ENCODE data around the gene GSTM5.
"Not testable (repeated sequence)": the region's sequence is repeated elsewhere in the genome, so short reads cannot be mapped to it uniquely, and the experiment has no call there.

GSTM5 gene

GRCh38 chr1:109711593-109712320, at the start of gene GSTM5:
TSS of gene GSTM5 (plus strand) at chr1:109712251. CDS start at chr1:109712313, 62 bp downstream.
- H3K36me3 ChIP-seq (ENCODE audit: control insufficient read depth, insufficient read depth, low read length); H3K9ac ChIP-seq (ENCODE audit: low read depth, low read length); H3K9me3 ChIP-seq (ENCODE audit: control insufficient read depth, insufficient read depth, low read length); H3K27me3 ChIP-seq (ENCODE audit: control insufficient read depth, insufficient read depth, low read length); H3K4me1 ChIP-seq (ENCODE audit: control insufficient read depth, insufficient read depth, low read length): not testable (repeated sequence)
- H3K4me3 ChIP-seq (ENCODE audit: low read depth, low read length), result peak within 1 kb of the TSS; percentile 26

- Histone ChIP-seq H3K4me3 (ENCODE audit: low read depth, low read length) (no peak overlapping the region), H3K36me3 (ENCODE audit: control insufficient read depth, insufficient read depth, low read length) (no peaks in the 10 kb centered on the region), H3K9ac (ENCODE audit: low read depth, low read length) (no peak overlapping the region), H3K9me3 (ENCODE audit: control insufficient read depth, insufficient read depth, low read length) (no peaks in the 10 kb centered on the region), H3K27me3 (ENCODE audit: control insufficient read depth, insufficient read depth, low read length) (no peaks in the 10 kb centered on the region), H3K4me1 (ENCODE audit: control insufficient read depth, insufficient read depth, low read length) (no peaks in the 10 kb centered on the region)
These were observed 47.4 kb upstream of the GSTM5 start for GRCh38 chr1:109664671-109665070.

GRCh38 chr1:109667452-109668122, 44.5 kb upstream of the GSTM5 start, which contains the start of gene GSTM2:
TSS of gene GSTM2 (plus strand) at chr1:109668057. CDS start at chr1:109668116, 59 bp downstream.
- H3K36me3 ChIP-seq (ENCODE audit: control insufficient read depth, insufficient read depth, low read length), result no peaks in the 10 kb centered on the region
- no peaks in the 10 kb centered on the region for H3K27me3 ChIP-seq (ENCODE audit: control insufficient read depth, insufficient read depth, low read length)
- peak within 1 kb of the TSS; percentile 43 for H3K4me3 ChIP-seq (ENCODE audit: low read depth, low read length)
- H3K4me1 ChIP-seq (ENCODE audit: control insufficient read depth, insufficient read depth, low read length), result no peaks in the 10 kb centered on the region
- H3K9ac ChIP-seq (ENCODE audit: low read depth, low read length), result no peak within 1 kb of the TSS
- no peaks in the 10 kb centered on the region for H3K9me3 ChIP-seq (ENCODE audit: control insufficient read depth, insufficient read depth, low read length)

- Histone ChIP-seq H3K27me3 (ENCODE audit: control insufficient read depth, insufficient read depth, low read length) (no peaks in the 10 kb centered on the region), H3K36me3 (ENCODE audit: control insufficient read depth, insufficient read depth, low read length) (no peaks in the 10 kb centered on the region), H3K9me3 (ENCODE audit: control insufficient read depth, insufficient read depth, low read length) (no peaks in the 10 kb centered on the region), H3K9ac (ENCODE audit: low read depth, low read length) (no peak overlapping the region), H3K4me3 (ENCODE audit: low read depth, low read length) (peak overlapping the region; percentile 43), H3K4me1 (ENCODE audit: control insufficient read depth, insufficient read depth, low read length) (no peaks in the 10 kb centered on the region)
These were observed 43.8 kb upstream of the GSTM5 start for GRCh38 chr1:109668123-109668775.

GRCh38 chr1:109669246-109669948, 42.7 kb upstream of the GSTM5 start:
- Histone ChIP-seq H3K4me3 (ENCODE audit: low read depth, low read length) (no peak overlapping the region), H3K36me3 (ENCODE audit: control insufficient read depth, insufficient read depth, low read length) (no peaks in the 10 kb centered on the region), H3K9ac (ENCODE audit: low read depth, low read length) (no peak overlapping the region), H3K27me3 (ENCODE audit: control insufficient read depth, insufficient read depth, low read length) (no peaks in the 10 kb centered on the region), H3K4me1 (ENCODE audit: control insufficient read depth, insufficient read depth, low read length) (no peaks in the 10 kb centered on the region), H3K9me3 (ENCODE audit: control insufficient read depth, insufficient read depth, low read length) (no peaks in the 10 kb centered on the region)

- not testable (repeated sequence) for H3K4me3 ChIP-seq (ENCODE audit: low read depth, low read length); H3K9ac ChIP-seq (ENCODE audit: low read depth, low read length); H3K4me1 ChIP-seq (ENCODE audit: control insufficient read depth, insufficient read depth, low read length); H3K36me3 ChIP-seq (ENCODE audit: control insufficient read depth, insufficient read depth, low read length); H3K27me3 ChIP-seq (ENCODE audit: control insufficient read depth, insufficient read depth, low read length); H3K9me3 ChIP-seq (ENCODE audit: control insufficient read depth, insufficient read depth, low read length)
These were observed 42.1 kb upstream of the GSTM5 start for GRCh38 chr1:109669949-109670302.

GRCh38 chr1:109671067-109671466, 41.0 kb upstream of the GSTM5 start:
- no peak overlapping the region for H3K4me3 ChIP-seq (ENCODE audit: low read depth, low read length)
- H3K36me3 ChIP-seq (ENCODE audit: control insufficient read depth, insufficient read depth, low read length), result no peaks in the 10 kb centered on the region
- H3K4me1 ChIP-seq (ENCODE audit: control insufficient read depth, insufficient read depth, low read length), result no peaks in the 10 kb centered on the region
- no peak overlapping the region for H3K9ac ChIP-seq (ENCODE audit: low read depth, low read length)
- no peaks in the 10 kb centered on the region for H3K27me3 ChIP-seq (ENCODE audit: control insufficient read depth, insufficient read depth, low read length)
- H3K9me3 ChIP-seq (ENCODE audit: control insufficient read depth, insufficient read depth, low read length), result no peaks in the 10 kb centered on the region

- not testable (repeated sequence) for H3K4me3 ChIP-seq (ENCODE audit: low read depth, low read length); H3K4me1 ChIP-seq (ENCODE audit: control insufficient read depth, insufficient read depth, low read length); H3K27me3 ChIP-seq (ENCODE audit: control insufficient read depth, insufficient read depth, low read length); H3K9me3 ChIP-seq (ENCODE audit: control insufficient read depth, insufficient read depth, low read length); H3K36me3 ChIP-seq (ENCODE audit: control insufficient read depth, insufficient read depth, low read length); H3K9ac ChIP-seq (ENCODE audit: low read depth, low read length)
These were observed 38.2 kb upstream of the GSTM5 start for GRCh38 chr1:109673861-109674260.

GRCh38 chr1:109676683-109677381, 35.2 kb upstream of the GSTM5 start:
- H3K9me3 ChIP-seq (ENCODE audit: control insufficient read depth, insufficient read depth, low read length); H3K4me1 ChIP-seq (ENCODE audit: control insufficient read depth, insufficient read depth, low read length): not testable (repeated sequence)

GRCh38 chr1:109677459-109677858, 34.6 kb upstream of the GSTM5 start:
- Histone ChIP-seq H3K9ac (ENCODE audit: low read depth, low read length) (no peak overlapping the region), H3K9me3 (ENCODE audit: control insufficient read depth, insufficient read depth, low read length) (no peaks in the 10 kb centered on the region), H3K36me3 (ENCODE audit: control insufficient read depth, insufficient read depth, low read length) (no peaks in the 10 kb centered on the region), H3K27me3 (ENCODE audit: control insufficient read depth, insufficient read depth, low read length) (no peaks in the 10 kb centered on the region), H3K4me1 (ENCODE audit: control insufficient read depth, insufficient read depth, low read length) (no peaks in the 10 kb centered on the region), H3K4me3 (ENCODE audit: low read depth, low read length) (no peak overlapping the region)

More at GRCh38 chr1:109676683-109677381, 35.2 kb upstream of the GSTM5 start:
- H3K4me3 ChIP-seq (ENCODE audit: low read depth, low read length); H3K27me3 ChIP-seq (ENCODE audit: control insufficient read depth, insufficient read depth, low read length); H3K36me3 ChIP-seq (ENCODE audit: control insufficient read depth, insufficient read depth, low read length); H3K9ac ChIP-seq (ENCODE audit: low read depth, low read length): not testable (repeated sequence)

- H3K4me1 ChIP-seq (ENCODE audit: control insufficient read depth, insufficient read depth, low read length), result not testable (repeated sequence)
These were observed 33.4 kb upstream of the GSTM5 start for GRCh38 chr1:109678637-109679036.

More at GRCh38 chr1:109678637-109679036, 33.4 kb upstream of the GSTM5 start:
- not testable (repeated sequence) for H3K36me3 ChIP-seq (ENCODE audit: control insufficient read depth, insufficient read depth, low read length); H3K27me3 ChIP-seq (ENCODE audit: control insufficient read depth, insufficient read depth, low read length); H3K9ac ChIP-seq (ENCODE audit: low read depth, low read length); H3K9me3 ChIP-seq (ENCODE audit: control insufficient read depth, insufficient read depth, low read length); H3K4me3 ChIP-seq (ENCODE audit: low read depth, low read length)
